ENCODE data around the gene RNF130. TPM values are rescaled to one million over a fixed set of nuclear protein-coding genes. Genes with fewer than 3 reads are reported as not detected.

RNF130 gene
- total RNA-seq, 1 donor from 2014 or later: 36.6 TPM

GRCh38 chr5:180008433-180008832 is 63.1 kb downstream of the RNF130 start:
- H3K4me3 ChIP-seq (ENCODE audit: low read depth, low read length): no peak overlapping the region
- TF ChIP-seq CTCF (conservative IDR thresholded peaks at IDR 0.05; ENCODE audit: low read depth, low read length): no peak
- no peak for DNase-seq (ENCODE audit: low read depth)

GRCh38 chr5:180007582-180007981 is 64.0 kb downstream of the RNF130 start:
- no peak for TF ChIP-seq CTCF (conservative IDR thresholded peaks at IDR 0.05; ENCODE audit: low read depth, low read length)

GRCh38 chr5:180006141-180006540 is 65.4 kb downstream of the RNF130 start:
- no peak for DNase-seq (ENCODE audit: low read depth)
- no peak for TF ChIP-seq CTCF (conservative IDR thresholded peaks at IDR 0.05; ENCODE audit: low read depth, low read length)
- H3K4me3 ChIP-seq (ENCODE audit: low read depth, low read length): no peak overlapping the region

More at GRCh38 chr5:180007582-180007981, 64.0 kb downstream of the RNF130 start:
- H3K4me3 ChIP-seq (ENCODE audit: low read depth, low read length): no peak overlapping the region
- no peak for DNase-seq (ENCODE audit: low read depth)

GRCh38 chr5:180003127-180003526 is 68.4 kb downstream of the RNF130 start:
- TF ChIP-seq CTCF (conservative IDR thresholded peaks at IDR 0.05; ENCODE audit: low read depth, low read length): no peak
- no peak overlapping the region for H3K4me3 ChIP-seq (ENCODE audit: low read depth, low read length)
- DNase-seq (ENCODE audit: low read depth): no peak

GRCh38 chr5:180001742-180002141 is 69.8 kb downstream of the RNF130 start:
- no peak for DNase-seq (ENCODE audit: low read depth)
- H3K4me3 ChIP-seq (ENCODE audit: low read depth, low read length): no peak overlapping the region
- TF ChIP-seq CTCF (conservative IDR thresholded peaks at IDR 0.05; ENCODE audit: low read depth, low read length): no peak

GRCh38 chr5:180001136-180001535 is 70.4 kb downstream of the RNF130 start:
- H3K4me3 ChIP-seq (ENCODE audit: low read depth, low read length): no peak overlapping the region
- no peak for DNase-seq (ENCODE audit: low read depth)
- TF ChIP-seq CTCF (conservative IDR thresholded peaks at IDR 0.05; ENCODE audit: low read depth, low read length): no peak

- TF ChIP-seq CTCF (conservative IDR thresholded peaks at IDR 0.05; ENCODE audit: low read depth, low read length): no peak
- no peak for DNase-seq (ENCODE audit: low read depth)
- H3K4me3 ChIP-seq (ENCODE audit: low read depth, low read length): no peak overlapping the region
These were observed 73.1 kb downstream of the RNF130 start for GRCh38 chr5:179998485-179998884.

All from epithelial cell of proximal tubule (primary cell).